NCI-H128 (cell line): ENCODE results near the gene ANKRD60.

Experiments
- DNase-seq: peaks from one replicate; lab custom pipeline; 2025; ENCODE audit not compliant: unreplicated experiment; lab: John Stamatoyannopoulos, UW

The ANKRD60 gene

DNA sequence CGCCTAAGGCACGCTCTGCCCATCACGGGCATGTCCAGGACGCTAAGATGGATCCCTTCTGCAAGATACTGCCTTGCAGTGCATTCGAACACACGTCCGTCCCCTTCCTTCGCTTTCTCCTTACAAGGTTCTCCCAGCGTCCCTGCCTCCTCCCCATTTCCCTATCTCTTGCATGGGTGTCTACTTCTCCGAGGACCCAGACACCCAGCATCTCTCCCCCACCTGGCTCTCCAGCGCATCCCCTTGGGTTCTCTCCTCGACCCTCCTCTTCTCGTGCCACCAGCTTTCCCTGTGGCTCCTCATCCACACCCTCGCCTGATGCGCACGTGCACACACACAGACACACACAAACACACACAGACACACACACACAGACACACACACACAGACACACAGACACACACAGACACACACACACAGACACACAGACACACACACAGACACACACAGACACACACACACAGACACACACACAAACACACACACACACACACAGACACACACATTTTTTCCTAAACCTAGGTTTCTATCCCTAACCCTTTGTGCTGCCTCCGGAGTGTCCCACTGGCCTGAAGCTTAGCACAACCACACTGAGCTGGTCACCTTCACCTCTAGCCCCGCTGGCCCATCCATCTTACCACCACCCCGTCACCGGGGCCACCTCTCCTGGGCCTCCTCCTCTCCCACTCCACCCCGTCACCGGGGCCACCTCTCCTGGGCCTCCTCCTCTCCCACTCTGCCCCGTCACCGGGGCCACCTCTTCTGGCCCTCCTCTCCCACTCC lies 31.9 kb downstream of the ANKRD60 start:
- DNase-seq: no peak

DNA sequence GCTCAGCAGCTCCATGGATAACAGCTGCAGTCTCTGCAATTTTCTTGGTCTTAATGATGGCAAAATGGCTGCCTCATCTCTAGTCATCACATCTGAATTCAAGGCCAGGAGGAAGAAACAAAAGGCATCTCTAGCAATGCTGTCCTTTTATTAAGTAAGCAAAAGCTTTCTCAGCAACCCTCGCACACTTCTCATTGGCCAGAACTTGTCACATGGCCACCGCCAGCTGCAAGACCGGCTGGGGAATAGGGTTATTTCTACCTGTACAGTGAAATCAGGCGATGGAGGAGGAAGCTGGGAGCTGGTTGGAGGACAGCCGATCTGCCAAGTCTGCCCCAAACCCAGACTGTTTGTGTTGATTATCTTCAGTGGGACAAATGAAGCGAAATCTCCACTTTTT lies 33.4 kb downstream of the ANKRD60 start:
- DNase-seq: no peak

DNA sequence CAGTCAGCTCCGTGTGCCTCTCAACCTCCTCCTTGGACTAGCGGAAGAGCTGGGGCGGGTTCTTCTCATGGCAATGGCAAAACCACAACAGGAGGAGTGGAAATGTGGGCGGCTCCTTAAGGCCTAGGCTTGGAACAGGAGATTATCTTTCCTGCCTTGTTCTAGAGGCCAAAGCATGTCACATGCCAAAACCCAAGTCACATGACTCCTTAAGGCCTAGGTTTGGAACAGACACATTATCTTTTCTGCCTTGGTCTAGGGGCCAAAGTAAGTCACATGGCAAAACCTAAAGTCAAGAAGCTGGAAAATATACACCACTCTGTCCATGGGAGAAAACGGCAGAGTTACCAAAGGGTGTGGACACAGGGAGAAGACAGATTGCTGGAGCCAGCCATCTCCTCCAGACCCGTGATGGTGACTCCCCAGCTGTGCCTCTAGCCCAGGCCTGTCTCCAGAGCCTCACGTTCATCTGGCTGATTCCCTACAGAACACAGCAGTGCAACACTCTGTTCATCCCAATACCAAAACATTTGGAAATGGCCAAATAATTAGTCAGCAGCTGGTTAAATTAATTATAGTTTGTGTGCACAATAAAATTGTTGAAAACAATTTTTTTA lies 34.2 kb downstream of the ANKRD60 start:
- DNase-seq: no peak

DNA sequence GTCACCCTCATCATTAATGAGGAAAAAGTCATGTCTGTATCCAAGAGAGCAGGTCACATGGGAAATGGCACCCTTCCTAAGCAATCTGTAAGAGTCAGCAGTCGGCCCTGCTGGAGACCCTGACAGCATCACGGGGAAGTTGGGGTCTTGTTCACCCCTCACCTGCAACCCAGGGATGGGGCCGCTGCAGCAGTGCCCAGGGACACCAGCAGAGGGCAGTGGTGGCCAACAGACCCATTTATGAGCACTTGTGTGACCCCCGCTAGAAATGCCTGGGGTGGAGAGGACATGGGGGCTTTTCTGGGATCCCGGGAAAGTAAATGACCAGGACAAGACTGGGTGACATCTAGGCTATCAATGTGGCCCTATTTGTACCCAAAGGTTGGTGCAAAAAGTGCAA lies 35.9 kb downstream of the ANKRD60 start:
- DNase-seq: no peak

DNA sequence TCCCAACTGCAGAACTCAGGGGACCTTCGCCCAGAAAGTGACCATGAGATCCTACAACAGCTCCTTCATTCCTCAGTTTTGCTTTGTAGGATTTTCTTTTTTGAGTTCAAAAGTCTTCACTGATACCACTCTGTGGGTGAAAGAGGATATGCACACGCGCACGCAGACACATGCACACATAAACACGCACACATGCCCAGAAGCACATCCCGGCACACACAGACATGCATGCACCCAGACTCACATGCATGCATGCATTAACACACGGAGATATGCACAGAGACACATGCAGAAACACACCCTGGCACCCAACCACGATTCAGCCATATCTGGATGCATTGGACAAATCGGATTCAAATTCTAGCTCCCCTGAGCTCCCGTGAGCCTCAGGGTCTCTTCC lies 36.4 kb downstream of the ANKRD60 start:
- no peak for DNase-seq

DNA sequence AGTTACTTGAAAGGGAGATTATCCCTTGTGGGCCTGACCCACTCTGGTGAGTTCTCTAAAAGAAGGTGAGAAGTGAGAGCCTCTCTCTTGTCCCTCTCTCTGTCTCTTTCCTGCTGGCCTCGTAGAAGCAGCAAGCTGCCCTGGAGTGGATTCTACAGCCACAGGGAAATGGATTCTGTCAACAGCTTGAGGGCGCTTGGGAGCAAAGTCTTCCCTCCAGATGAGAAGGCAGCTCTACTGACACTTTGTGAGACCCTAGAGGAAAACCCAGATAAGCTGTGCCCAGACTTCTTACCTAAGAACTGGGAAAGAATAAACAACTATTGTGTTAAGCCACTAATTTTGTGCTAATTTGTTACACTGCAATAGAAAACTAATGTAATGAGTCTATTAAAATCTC lies 39.9 kb downstream of the ANKRD60 start:
- no peak for DNase-seq

DNA sequence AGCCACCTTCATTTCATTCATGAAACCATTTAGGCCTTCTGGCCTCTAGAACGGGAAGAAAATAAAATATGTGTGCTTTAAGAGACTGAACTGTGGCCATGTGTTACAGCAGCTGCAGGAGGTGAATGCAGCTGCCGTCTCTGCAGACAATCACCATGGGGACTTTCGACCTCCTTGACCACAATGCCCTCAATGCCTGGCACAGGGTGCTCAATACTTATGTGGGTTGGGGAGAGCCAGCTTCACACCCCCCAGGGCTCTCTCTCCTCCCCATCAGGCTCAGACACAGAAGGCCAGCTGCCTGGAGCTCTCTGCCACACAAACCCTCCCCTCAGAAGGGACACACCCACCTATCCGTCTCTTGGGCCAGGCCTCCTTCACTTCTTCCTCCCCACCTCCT lies 43.5 kb downstream of the ANKRD60 start:
- no peak for DNase-seq

DNA sequence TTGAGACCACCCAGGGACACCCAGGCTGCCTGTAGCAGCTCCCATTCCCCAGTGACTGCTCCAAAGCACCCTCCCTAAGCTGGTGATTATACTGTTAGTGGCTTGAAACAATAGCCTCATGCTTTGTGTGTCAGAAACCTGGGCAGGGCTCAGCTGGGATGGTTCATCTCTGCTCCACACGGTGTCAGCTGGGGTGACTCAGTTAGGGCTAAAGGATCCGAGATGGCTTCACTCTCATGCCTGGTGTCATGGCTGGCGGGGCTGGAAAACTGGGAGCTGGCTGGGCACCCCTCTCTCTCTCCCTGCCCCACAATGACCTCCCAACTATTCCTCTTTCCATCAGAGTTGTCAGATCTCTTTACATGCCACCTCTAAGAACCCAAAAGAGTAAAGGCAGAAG lies 44.4 kb downstream of the ANKRD60 start:
- no peak for DNase-seq

DNA sequence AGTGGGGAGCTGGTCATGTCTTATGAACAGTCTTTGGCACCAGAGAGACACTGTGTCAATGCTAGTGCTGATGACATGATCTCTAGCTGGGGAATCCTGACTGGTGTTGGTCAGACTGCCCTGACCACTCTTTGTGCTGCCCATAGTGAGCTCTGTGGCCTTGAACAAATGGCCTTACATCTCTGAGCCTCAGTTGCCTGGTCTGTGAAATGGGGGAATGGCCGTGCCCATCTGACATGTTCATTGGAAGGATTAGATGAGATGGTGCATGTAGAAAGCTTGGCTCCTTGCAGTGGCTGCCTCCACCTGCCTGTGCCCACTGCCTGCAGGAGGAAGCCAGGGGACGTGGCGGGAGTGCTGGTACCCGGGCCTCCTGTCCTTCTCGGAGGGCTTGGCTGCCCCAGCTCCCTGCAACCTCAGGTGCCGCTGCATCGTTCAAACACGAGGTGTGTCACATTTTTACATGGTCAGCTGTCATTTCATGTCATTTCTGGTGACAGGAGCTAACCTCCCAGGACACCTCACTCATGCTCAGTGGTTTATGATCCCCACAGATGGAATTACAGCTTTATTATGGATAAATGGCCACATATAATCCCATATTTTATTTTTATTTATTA lies 45.8 kb downstream of the ANKRD60 start:
- DNase-seq: no peak

DNA sequence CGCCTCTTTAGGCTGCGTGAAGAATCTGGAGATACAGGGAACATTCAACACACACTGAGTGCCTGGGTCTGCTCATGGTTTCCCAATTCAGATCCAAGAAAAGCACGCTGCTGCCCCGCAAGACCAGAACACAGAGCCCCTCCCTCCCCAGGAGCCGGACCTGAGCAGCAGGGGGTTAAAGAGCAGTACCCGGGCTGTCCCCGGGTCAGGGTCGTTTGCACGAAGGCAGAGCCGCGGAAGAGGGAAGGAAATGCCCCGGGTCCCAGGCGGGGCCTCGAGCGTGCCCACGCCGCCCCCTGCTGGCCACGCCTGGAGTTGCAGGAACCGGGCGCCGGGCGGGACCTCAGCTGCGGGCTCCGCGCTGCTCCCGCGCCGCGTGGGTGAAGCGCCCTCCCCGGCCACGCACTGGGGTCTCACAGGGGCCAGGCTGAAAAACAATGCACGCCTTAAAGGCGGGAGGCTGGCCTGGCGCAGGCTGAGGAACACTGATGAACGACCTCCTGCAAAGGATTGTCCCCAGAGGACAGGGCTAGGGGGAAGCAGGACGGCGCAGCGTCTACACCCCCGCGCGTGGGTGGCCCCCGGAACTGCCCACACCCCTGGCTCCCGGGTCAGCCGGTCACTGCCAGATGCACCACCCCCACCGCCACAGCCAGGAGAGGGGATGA lies 48.9 kb downstream of the ANKRD60 start:
- DNase-seq: no peak

DNA sequence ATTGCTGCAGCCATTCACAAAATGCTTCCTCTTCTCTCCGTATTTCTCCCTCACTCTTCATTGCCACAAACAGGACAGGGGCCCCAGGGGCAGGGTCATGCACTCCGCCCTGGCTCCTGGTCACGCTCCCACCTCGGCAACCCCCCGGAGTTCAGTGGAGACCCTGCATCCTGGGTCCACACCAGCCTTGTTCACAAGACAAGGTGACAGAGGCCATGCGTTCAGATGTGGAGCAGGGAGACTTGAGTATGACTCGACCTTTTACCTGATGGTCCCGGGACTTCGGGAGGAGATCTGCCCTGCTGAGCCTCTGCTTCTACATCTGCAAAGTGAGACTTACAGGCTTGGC lies 49.4 kb downstream of the ANKRD60 start:
- no peak for DNase-seq

DNA sequence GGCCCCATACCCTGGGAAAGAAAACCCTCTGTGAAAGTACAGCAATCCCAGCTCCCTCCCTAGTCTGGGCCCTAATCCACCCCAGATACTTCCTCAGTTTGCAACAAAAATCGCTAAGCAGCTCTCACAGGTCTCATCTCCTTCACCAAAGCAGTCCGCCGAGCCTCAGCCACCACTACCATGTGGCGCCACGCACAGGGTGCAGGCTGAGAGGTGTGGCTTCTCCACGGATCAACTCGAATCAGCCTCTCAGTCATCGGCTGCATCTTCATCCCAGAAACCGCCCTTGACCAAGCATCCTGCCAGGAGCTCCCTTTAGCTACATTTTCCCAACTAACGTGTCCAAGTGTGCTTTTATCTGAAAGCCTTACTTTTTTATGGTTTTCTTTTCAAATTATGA lies 50.7 kb downstream of the ANKRD60 start:
- DNase-seq: no peak

DNA sequence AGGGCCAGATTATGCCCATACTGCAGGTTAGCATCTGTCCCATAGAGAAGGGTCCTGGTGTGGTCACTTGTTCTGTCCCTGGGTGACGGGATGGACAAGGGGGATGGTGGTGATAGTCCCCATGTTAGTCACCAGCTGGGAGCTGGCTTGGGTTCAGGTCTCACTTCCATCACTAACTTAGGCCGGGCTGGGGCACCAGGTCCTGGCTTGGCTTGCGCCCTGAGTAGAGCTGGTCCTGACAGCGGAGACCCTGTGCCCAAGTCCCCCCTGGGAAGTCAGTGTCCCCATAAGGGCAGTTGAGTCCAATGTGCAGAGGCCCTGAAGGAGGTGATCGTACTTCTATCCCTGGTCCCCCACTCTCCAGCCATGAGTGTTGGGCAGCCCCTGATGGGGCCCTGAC lies 52.6 kb downstream of the ANKRD60 start:
- DNase-seq: no peak

DNA sequence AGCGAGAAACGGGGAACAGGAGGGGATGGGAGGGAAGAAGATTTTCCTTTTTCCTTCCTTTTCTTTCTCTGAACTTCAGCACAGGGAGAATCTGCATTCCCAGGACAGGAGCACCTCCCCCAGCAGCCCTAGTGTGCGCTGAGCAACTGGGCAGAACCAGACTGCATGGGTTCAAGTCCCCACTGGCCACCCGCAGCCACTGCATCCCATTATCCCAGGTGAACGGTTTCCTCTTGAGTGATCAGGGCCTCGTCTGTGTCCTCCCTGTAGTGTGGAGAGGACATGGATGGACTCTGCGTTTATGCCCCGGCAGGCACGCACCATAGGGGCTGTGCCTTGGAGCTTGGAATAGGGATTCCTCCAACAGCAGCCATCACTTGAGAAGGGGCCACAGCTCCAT lies 53.0 kb downstream of the ANKRD60 start:
- DNase-seq: no peak

DNA sequence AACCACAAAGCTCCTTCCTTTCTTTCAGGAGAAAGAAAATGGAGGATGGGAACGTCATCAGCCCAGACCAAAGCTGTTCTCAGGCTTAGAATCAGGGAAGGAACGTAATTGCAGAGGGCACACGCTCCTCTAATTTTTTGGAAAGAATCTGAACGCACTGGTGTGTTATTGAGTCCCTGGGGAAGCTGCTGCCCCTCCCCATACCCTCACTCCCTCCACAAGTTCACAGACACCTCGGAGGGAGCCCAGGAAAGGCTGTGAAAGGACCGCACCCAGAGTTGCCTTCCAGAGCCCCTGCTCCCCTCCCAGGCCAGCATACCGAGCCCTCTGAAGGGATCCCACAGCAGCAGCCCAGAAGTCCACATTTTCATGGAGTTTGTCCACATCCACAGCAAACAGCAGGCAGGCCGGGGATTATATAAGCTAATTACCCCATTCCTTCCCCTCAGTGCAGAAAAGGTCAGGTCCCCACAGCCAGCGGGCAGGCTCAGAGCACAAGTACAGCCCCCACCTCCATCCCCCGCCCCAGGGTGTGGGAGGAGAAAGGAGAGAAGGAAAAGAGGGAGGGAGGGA lies 53.7 kb downstream of the ANKRD60 start:
- no peak for DNase-seq

DNA sequence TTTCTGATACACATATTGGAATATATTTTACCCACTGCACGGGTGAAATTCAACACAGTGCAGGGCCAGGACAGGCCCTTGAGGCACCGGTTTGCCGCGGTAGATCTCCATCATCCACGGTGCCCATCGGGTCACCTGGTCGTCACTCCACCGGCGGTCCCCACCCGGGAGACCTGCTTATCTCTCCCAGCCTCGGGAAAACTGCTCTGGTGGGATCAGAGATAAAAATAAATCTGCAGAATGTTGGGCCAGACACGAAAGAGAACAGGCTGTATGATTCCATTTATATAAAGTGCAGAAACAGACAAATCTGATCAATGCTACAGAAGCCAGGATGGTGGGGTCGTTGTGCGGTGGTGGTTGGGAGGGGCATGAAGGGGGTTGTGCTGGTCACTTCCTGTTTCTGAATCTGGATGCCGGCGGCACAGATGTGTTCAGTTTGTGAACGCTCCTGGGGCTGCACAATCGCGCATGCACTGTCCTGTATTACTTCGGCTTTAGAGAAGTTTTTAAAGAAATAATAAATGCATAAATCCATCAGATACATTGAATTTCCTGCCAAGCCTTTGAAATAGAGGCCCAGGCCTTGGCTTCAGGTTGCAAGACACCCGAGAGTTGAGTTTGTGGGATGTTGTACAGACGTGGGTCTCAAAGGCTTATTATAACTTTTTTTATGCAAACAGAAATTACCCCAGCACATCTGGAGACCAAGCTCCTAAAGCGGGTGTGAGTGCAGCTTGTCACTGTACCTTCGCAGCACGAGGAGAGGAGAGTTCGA lies 54.3 kb downstream of the ANKRD60 start:
- DNase-seq: no peak

DNA sequence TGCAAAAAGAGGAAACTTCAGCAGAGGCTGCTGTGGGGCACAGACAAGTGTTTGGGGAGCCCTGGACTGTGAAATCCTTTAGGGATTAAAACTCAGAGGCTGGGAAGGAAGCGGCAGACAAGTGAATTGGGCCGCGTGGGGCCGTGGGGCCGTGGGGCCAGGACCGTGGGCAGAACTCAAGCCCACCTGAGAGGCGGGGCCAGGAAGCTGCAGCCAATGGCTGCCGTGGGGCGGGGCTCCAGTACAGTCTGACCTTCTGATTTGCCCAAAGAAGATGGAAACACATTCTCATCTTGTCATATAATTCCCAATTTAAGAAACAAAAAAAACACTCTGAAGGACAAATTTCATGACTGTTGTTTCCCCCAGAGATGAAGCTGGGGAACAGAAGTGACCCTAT lies 55.4 kb downstream of the ANKRD60 start:
- DNase-seq: no peak

DNA sequence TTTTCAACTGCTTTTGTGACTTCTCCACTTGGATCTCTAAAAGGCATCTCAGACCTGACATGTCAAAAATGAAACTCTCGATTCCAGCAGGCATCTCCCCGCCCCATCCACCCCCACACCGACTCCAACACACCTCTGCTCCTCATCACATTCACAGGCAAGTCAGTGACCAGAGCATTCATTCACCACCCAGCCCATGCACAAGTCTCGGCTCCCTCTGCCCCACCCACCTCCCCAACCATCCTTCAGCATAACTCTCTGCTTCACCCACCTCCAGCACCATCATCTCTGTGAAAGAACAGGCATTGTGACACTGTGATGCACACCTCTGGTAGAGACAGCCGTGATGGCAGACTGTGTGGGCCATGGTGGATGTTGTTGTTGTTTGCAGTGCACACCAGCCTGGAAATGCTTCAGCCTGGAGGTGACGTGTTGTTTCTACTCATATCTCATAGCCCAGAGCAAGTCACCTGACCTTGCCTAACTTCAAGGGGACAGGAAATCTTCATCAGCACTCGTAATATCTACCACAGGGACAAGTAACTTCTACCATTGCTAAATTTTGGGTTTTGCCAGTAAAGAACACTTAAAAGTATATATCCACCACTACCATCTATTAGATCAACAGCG lies 56.5 kb downstream of the ANKRD60 start:
- DNase-seq: no peak

DNA sequence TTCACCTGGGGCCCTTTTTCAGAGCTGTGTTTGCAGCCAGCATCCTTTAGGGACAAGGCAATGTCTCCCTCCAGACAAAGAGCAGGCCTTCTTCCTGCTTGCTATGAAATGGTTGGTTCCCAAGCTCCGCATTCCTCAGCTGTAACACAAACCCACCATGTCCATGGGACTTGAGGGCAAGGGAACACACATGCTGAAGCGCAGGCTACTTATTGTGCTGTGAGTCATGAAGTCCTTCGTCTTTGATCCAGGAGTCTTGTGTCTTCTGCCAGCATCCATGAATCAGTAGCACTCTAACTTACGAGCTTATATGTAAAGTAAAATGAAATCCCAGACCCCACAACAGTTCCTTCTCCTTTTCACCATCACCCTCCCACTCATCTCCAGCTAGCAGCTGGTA lies 59.0 kb downstream of the ANKRD60 start:
- no peak for DNase-seq

DNA sequence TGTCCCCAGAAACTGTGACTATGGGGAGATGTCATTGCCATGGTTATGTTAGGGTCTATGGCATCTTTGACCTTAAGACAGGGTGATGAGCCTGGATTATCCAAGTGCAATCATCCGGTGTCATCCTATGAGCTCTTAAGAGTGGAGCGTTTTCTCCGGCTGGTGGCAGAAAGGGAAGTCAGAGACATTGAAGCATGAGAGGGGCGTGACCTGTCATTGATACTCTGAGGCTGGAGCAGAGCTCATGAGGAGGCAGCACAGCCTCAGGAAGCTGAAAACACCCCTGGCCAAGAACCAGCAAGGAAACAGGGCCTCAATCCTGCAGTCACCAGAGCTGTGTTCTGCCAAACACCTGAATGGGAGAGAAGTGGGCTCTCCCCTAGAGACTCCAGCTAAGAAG lies 59.6 kb downstream of the ANKRD60 start:
- DNase-seq: no peak

DNA sequence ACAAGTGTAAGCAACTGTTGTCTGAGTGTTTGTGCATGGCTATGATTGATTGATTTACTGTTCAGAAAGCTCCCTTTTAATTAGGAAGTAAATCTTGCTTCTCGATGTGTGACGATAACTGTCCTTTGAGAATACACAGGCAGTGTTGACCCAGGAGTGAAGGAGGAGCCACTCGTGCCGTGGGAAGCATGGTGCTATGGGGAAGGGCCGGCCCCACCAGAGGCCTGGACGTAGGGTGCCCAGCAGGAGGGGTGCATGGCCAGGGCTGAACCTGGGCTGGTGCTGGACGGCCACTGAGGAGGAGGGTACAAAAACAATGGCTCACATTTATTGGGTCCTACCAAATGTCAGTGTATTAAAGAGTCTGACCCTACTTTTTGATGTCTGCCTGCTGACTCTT lies 60.7 kb downstream of the ANKRD60 start:
- no peak for DNase-seq
